GM12878 (cell line): Measurements from ENCODE around the gene AHCY. TPM values are rescaled to one million over a fixed set of nuclear protein-coding genes. Genes with fewer than 3 reads are reported as not detected.

Experiments used
- ATAC-seq: fragments of 200-7000 bp; cut with Tn5 transposase; 3 replicates; pipeline ENCODE4 v1.9.1; 2020; ENCODE audit warnings: mild to moderate bottlenecking, moderate library complexity
- BruUV-seq: library from RNA; stranded (reverse); fragments of 400-500 nt; replicated peaks from 2 replicates; lab custom pipeline; 2021; lab: Mats Ljungman, UMichigan
- CTCF ChIA-PET: fragments of 300-600 bp; sonication (Branson Sonifier 250); formaldehyde crosslinking; extraction: SDS; loops from one replicate; lab custom pipeline; 2021; ENCODE audit warnings: inconsistent platforms; lab: Yijun Ruan, JAX
- POLR2A ChIA-PET: fragments of 350-600 bp; formaldehyde crosslinking; extraction: SDS; loops from one replicate; lab custom pipeline; 2021; ENCODE audit warnings: inconsistent platforms; lab: Charles Lee
- RAD21 ChIA-PET: fragments of 300-600 bp; sonication (Branson Sonifier 250); formaldehyde crosslinking; loops from one replicate; lab custom pipeline; 2023; ENCODE audit warnings: antibody characterized with exemption; ENCODE audit not compliant: unreplicated experiment; lab: Charles Lee
- SMC1A ChIA-PET: fragments of 300-600 bp; sonication (Branson Sonifier 250); formaldehyde crosslinking; loops from one replicate; lab custom pipeline; 2023; ENCODE audit not compliant: unreplicated experiment, uncharacterized antibody; lab: Charles Lee
- DNase-seq: peaks from one replicate; pipeline ENCODE4 v3.0.0-alpha.2; 2011; ENCODE audit warnings: low read depth, low spot score
- FAIRE-seq: peaks from 3 replicates; lab custom pipeline; 2011; peaks lifted over from hg19 to GRCh38; lab: Jason Lieb, UNC
- H2AFZ ChIP-seq: 2 replicates; pipeline ENCODE4 v1.6.0; 2011; ENCODE audit warnings: low read depth, low read length, control low read depth; ENCODE audit not compliant: control insufficient read depth
- H3K27ac ChIP-seq: 2 replicates; pipeline ENCODE4 v1.5.1; 2011; ENCODE audit warnings: control low read depth; ENCODE audit not compliant: control insufficient read depth, insufficient read depth
- H3K27me3 ChIP-seq, 2 experiments: replicated peaks in 1 of 2; 2 replicates each; pipeline versions ENCODE4 v1.6.0 to v1.6.1; 2011; ENCODE audit warnings: low read length in 1 of 2; ENCODE audit not compliant: control insufficient read depth in 2 of 2, insufficient read depth in 2 of 2
- H3K36me3 ChIP-seq, 2 experiments: 2 replicates each; pipeline ENCODE4 v1.5.1; 2011; ENCODE audit warnings: low read length in 1 of 2; ENCODE audit not compliant: control insufficient read depth in 2 of 2, insufficient read depth in 2 of 2
- H3K4me1 ChIP-seq: 2 replicates; pipeline ENCODE4 v1.6.1; 2011; ENCODE audit warnings: mild to moderate bottlenecking, low read length, moderate library complexity, mixed read lengths; ENCODE audit not compliant: control insufficient read depth, insufficient read depth
- H3K4me2 ChIP-seq: 2 replicates; pipeline ENCODE4 v1.6.0; 2011; ENCODE audit warnings: control low read depth; ENCODE audit not compliant: control insufficient read depth, insufficient read depth
- H3K4me3 ChIP-seq: fragments of 200-600 bp; sonication (generic); 2 replicates; pipeline ENCODE4 v1.5.1; 2016
- H3K79me2 ChIP-seq: 2 replicates; pipeline ENCODE4 v1.6.0; 2011; ENCODE audit warnings: low read length; ENCODE audit not compliant: control insufficient read depth, insufficient read depth
- H3K9ac ChIP-seq: 2 replicates; pipeline ENCODE4 v1.8.0; 2011; ENCODE audit warnings: low read length, control low read depth, mixed read lengths; ENCODE audit not compliant: control insufficient read depth, insufficient read depth
- H3K9me3 ChIP-seq: replicated peaks from 3 replicates; pipeline ENCODE4 v1.5.1; 2011; ENCODE audit warnings: mild to moderate bottlenecking, low read length; ENCODE audit not compliant: control insufficient read depth, insufficient read depth
- H4K20me1 ChIP-seq: 2 replicates; pipeline ENCODE4 v1.6.0; 2011; ENCODE audit not compliant: control insufficient read depth, insufficient read depth
- WGBS: methylation state at CpG from one replicate; pipeline ENCODE4 v1.1.6; 2016; ENCODE audit warnings: low lambda C conversion rate; ENCODE audit not compliant: insufficient replicate concordance, insufficient coverage; ENCODE audit errors: missing lambda C conversion rate; 5-methylcytosine and 5-hydroxymethylcytosine counted together
- in situ Hi-C: fragments of 300-500 bp; cut with MboI; formaldehyde crosslinking; loops from 9 replicates; pipeline ENCODE4 v1.14.3; 2018; ENCODE audit warnings: mixed read lengths
- intact Hi-C: fragments of 100-400 bp; cut with micrococcal nuclease; formaldehyde crosslinking; loops from one replicate; pipeline ENCODE4 v1.14.2; 2022; ENCODE audit not compliant: unreplicated experiment
- polyA plus RNA-seq, 11 experiments: library from polyadenylated mRNA; depleted of rRNA in 4 of 11; unstranded in 6 of 11; stranded (reverse) in 5 of 11; fragments of >200 nt; fragmentation: Nextera tagmentation in 4 of 11; fragmentation: Illumina TruSeq in 1 of 11; extraction: Ambion mirVana in 4 of 11; extraction: Trizol in 1 of 11; gene quantifications; 1 replicate in 1 of 11; 2 replicates in 10 of 11; pipeline versions ENCODE4 v1.2.1 to v1.2.3, GENCODE V29; 2011 to 2016; ENCODE audit warnings: inconsistent platforms in 2 of 11, missing spikeins in 2 of 11, low read depth in 1 of 11
- total RNA-seq, 4 experiments: library from RNA; depleted of rRNA in 3 of 4; stranded (reverse); fragments of >200 nt in 3 of 4; fragmentation: Illumina TruSeq in 1 of 4; extraction: Trizol in 1 of 4; gene quantifications; 2 replicates each; pipeline versions ENCODE4 v1.2.1 to v1.2.3, GENCODE V29; 2013 to 2021
- TF ChIP-seq, protein P1 (sequence below): fragments of 450-650 bp; IDR thresholded peaks from 2 replicates; pipeline ENCODE4 v1.6.1; 2018; ENCODE audit warnings: mild to moderate bottlenecking, low read depth, moderate library complexity; ENCODE audit not compliant: partially characterized antibody

The AHCY gene
- total and polyA plus RNA-seq, 10 of the 15 experiments (the other 5 are each of a cell fraction or from before 2014, with no cell fraction given), result 84.9 to 223 (median 181) TPM

DNA sequence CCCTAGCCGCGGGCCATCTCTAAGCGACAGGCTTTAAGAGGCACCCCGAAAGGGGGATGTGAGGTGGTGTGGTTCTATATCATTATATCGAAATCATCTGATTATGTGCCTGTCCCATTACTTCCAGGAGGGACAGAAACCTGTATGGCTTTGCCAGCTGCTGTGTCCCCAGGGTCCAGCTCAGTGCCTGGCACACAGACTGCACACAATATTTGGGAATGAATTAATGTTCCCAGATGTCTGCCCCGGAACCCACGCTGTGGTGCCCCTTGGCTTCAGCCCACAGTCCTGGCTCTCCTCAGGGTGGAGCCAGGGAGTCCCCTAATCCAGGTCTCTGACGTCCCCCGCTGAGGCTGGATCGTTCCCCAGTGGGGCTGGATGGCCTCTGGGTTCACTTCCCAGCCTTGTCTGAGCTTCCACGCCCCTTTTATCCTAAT, 8.9 kb upstream of the AHCY start:
- WGBS, result 25% methylated on average over 11 of the region's 11 CpGs
- SMC1A ChIA-PET, result interaction anchor here (0.6 to 3.7 kb wide), 57 partner anchors 9 to 524 kb away, joined by 3 to 46 read pairs (median 5); partner anchors contain the start of genes AHCY and DYNLRB1

More for the DNA sequence above, 8.9 kb upstream of the AHCY start:
- FAIRE-seq (no peak), DNase-seq (no peak), ATAC-seq (no peak; the same call in 2 of the 3 replicates)
- Histone ChIP-seq H3K4me2 (peak overlapping the region; percentile 73), H4K20me1 (no peaks in the 10 kb centered on the region), H3K9me3 (no peaks in the 10 kb centered on the region), H2AFZ (no peak overlapping the region), H3K79me2 (no peaks in the 10 kb centered on the region), H3K4me3 (no peak overlapping the region), H3K9ac (no peak overlapping the region), H3K36me3 (no peaks in the 10 kb centered on the region), H3K27me3 (peaks cover 0 to 9% of the 10 kb centered on the region in 2 experiments; a peak in 1 of 4 replicates), H3K4me1 (peaks cover 8% of the 10 kb centered on the region; the same call in 1 of the 2 replicates), H3K27ac (no peak overlapping the region)
- intact Hi-C loops, result loop anchor here (1.0 to 5.0 kb wide), 4 partner anchors 161 to 455 kb away; no protein-coding TSS in a partner anchor
- in situ Hi-C loops, result loop anchor here (5.0 kb wide), 2 partner anchors 205 to 455 kb away; partner anchors contain the start of gene DYNLRB1
- ChIA-PET CTCF (interaction anchor here (0.6 to 5.8 kb wide), 68 partner anchors 10 to 512 kb away, joined by 3 to 83 read pairs (median 7); partner anchors contain the start of genes AHCY, DYNLRB1, ITCH and TP53INP2), RAD21 (interaction anchor here (0.5 to 3.7 kb wide), 52 partner anchors 10 to 460 kb away, joined by 3 to 58 read pairs (median 8); partner anchors contain the start of genes AHCY, DYNLRB1 and ITCH), POLR2A (interaction anchor here (0.7 to 1.1 kb wide), 6 partner anchors 104 to 458 kb away, joined by 3 to 7 read pairs (median 4); partner anchors contain the start of gene DYNLRB1)
- no TSS peak for BruUV-seq
- TF ChIP-seq, protein P1, sequence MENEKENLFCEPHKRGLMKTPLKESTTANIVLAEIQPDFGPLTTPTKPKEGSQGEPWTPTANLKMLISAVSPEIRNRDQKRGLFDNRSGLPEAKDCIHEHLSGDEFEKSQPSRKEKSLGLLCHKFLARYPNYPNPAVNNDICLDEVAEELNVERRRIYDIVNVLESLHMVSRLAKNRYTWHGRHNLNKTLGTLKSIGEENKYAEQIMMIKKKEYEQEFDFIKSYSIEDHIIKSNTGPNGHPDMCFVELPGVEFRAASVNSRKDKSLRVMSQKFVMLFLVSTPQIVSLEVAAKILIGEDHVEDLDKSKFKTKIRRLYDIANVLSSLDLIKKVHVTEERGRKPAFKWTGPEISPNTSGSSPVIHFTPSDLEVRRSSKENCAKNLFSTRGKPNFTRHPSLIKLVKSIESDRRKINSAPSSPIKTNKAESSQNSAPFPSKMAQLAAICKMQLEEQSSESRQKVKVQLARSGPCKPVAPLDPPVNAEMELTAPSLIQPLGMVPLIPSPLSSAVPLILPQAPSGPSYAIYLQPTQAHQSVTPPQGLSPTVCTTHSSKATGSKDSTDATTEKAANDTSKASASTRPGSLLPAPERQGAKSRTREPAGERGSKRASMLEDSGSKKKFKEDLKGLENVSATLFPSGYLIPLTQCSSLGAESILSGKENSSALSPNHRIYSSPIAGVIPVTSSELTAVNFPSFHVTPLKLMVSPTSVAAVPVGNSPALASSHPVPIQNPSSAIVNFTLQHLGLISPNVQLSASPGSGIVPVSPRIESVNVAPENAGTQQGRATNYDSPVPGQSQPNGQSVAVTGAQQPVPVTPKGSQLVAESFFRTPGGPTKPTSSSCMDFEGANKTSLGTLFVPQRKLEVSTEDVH, result no peak
